Upper lobe of left lung (tissue), 4 donors: ENCODE data around the gene SPOCK3.

Experiments used
- CTCF ChIP-seq, 6 experiments: fragments of 450-650 bp in 4 of 6; fragments of 200-600 bp in 2 of 6; sonication (generic) in 2 of 6; IDR thresholded peaks; one replicate each; pipeline ENCODE4 v1.5.1; 2016 to 2019; ENCODE audit warnings: antibody characterized with exemption in 6 of 6
- POLR2A ChIP-seq, 4 donors: fragments of 450-650 bp; IDR thresholded peaks; one replicate each; pipeline ENCODE4 v1.5.1; 2016 to 2017; ENCODE audit warnings: antibody characterized with exemption in 4 of 4, mild to moderate bottlenecking in 2 of 4

DNA sequence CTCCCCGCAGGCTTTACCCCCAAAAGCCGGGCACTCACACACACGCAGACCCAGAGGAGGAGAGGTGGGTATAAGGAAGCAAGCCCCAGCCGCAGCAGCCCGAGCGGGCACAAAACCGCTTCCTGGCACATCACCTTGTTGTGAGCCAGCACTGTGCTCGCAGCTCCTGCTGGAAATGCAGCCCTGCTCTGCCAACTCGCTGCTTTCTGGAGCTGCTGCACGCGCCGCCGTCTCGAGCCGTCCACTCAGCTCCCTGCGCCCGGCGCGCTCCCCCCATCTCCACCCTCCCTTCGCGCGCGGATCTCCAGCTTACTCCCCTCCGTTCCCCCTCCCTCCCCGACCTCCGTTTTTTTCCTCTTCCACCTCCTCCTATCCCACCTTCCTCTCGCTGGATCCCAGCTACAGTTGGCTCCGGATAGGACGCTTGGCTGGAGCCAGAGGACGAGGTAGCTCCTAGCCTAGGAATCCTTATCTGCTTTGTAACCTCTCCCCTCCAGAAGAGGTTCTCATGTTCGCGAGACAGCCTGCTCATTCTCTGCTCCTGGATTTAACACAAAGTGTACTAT is at the start of gene SPOCK3:
- TF ChIP-seq CTCF (IDR thresholded peaks at IDR 0.05): no peak
- no peak for TF ChIP-seq POLR2A (IDR thresholded peaks at IDR 0.05)
